MV-4-11 (cell line): ENCODE data around the gene MTIF3.

Experiments
- DNase-seq: peaks from one replicate; lab custom pipeline; 2025; lab: John Stamatoyannopoulos, UW

Gene MTIF3

DNA sequence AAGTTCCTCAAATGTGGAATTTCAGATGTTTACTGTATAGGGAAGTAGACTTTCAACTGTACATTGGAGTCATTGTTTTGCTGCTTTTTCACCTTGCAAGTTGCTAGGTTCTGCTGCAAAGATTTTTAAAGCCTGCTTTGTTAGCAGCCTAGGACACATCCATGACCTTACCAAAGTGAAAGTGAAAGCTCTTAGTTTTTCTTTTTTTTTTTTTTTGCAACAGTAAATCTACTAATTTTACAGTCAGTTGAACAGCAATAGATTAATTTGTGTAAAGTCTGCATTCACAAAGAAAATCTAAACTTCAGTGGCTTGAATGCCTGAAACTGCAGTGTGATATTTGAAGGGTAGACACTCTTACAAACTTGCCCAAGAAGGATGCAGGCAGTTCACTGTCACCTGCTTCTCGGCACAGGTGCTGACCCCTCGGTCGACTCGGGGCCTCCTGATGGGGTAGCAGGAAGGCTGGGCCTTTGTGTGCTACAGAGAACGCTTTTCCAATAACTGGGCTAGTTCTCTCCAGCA, 5.0 kb upstream of the MTIF3 start:
- DNase-seq, result no peak

GRCh38 chr13:27450921-27451471, 632 bp upstream of the MTIF3 start:
- DNase-seq, result peak; percentile 57

GRCh38 chr13:27449081-27449603, 1.2 kb downstream of the MTIF3 start:
- DNase-seq, result no peak

GRCh38 chr13:27448308-27448707, 2.1 kb downstream of the MTIF3 start:
- no peak for DNase-seq

DNA sequence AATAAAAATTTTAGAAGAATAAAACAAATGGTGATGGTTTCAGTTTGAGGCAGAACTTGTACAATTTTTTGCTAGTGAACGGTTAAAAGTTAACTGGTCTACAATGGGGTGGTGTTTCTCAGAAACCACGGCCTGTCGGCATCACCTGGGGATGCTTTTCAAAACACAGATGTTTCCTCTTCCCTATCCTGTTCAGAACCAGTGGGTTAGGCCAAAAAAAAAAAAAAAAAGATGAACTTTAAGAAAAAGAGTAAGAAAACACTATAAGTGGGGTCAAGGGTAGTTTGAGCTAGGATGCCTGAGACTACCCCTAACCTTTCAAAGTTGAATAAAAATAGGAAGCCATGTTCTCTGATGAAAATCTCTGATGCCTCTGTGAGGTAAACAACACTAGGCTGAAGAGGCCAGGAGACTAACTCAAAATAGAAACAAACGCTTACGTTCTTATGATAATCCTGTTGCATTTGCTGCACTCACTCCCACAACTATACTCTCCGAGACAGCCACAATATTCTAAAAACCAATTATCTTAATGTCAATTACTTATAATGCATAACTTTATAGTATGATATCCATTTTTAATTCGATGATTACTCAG, 3.3 kb downstream of the MTIF3 start:
- DNase-seq, result peak; percentile 2

GRCh38 chr13:27442797-27443196, 7.6 kb downstream of the MTIF3 start:
- DNase-seq, result no peak

GRCh38 chr13:27442071-27442647, 8.2 kb downstream of the MTIF3 start:
- DNase-seq, result no peak

GRCh38 chr13:27440408-27440807, 10.0 kb downstream of the MTIF3 start:
- DNase-seq, result no peak

DNA sequence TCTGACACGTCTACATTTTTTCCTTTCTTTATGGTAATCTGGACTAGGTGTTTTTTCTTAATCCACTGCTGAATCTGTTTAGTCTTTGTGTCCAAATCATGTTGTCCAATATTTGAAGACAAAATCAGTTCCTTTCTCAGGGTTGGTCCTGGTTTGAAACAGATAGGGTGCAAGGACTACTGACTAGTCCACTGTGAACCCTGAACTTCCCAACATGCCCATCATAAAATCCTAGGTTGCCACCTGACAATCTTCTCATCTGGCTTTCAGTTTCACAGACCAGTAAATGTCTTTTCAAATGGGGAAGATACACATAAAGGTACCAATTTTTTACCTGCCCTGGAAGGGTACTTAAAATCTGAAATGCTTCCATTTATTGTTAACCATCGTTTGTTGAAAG, 13.2 kb downstream of the MTIF3 start:
- no peak for DNase-seq

DNA sequence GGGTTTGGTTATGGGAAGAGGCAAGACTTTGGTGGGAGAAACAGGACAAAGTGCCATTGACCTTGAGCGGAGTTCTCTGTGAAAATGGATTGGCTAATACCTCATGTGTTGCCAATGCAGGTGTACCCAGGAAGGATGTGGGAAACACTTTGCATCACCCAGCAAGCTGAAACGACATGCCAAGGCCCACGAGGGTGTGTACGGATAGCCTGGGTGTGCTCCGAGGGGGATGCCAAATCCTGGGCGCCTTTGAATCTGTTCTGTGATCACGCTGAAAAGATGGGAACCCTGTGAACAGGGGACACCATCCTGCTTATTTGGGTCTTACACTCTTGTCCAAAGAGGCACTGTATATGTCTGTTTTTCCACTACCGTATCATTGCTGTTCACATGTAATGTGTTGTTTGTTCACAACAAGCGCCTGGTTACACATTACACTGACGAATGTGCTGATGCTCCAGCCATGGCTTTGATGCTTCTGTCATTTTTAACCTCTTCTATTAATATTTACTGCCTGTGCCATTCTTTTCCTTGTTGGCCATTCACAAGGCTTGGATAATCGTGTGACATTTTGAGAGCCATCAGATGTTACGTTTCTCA, 17.7 kb downstream of the MTIF3 start:
- no peak for DNase-seq

DNA sequence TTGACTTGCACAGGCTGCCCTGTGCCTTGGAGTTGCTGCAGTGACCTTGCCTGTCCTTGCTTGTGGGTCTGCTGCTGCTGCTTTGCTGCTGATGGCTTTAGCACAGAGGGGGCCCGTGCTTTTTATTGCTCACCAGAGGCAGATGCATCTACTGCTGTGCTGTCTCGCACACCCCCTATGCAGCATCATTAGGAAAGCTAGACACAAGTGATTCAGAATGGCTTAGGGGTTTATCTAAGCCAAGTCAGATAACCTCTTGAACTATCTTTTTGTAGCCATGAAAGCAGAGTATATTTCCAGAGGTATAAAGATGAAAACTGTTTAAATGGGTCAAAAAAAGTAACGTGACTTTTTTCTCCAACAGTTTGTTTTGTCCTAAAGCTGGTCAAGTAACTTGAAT, 18.2 kb downstream of the MTIF3 start:
- DNase-seq, result no peak

GRCh38 chr13:27428160-27428559, 22.2 kb downstream of the MTIF3 start:
- no peak for DNase-seq

- DNase-seq, result peak; percentile 11
Measured at GRCh38 chr13:27427641-27428040, 22.7 kb downstream of the MTIF3 start.

- peak; percentile 96 for DNase-seq
Measured at GRCh38 chr13:27425918-27426630, 24.3 kb downstream of the MTIF3 start.

GRCh38 chr13:27425158-27425917, 25.0 kb downstream of the MTIF3 start:
- DNase-seq, result no peak

DNA sequence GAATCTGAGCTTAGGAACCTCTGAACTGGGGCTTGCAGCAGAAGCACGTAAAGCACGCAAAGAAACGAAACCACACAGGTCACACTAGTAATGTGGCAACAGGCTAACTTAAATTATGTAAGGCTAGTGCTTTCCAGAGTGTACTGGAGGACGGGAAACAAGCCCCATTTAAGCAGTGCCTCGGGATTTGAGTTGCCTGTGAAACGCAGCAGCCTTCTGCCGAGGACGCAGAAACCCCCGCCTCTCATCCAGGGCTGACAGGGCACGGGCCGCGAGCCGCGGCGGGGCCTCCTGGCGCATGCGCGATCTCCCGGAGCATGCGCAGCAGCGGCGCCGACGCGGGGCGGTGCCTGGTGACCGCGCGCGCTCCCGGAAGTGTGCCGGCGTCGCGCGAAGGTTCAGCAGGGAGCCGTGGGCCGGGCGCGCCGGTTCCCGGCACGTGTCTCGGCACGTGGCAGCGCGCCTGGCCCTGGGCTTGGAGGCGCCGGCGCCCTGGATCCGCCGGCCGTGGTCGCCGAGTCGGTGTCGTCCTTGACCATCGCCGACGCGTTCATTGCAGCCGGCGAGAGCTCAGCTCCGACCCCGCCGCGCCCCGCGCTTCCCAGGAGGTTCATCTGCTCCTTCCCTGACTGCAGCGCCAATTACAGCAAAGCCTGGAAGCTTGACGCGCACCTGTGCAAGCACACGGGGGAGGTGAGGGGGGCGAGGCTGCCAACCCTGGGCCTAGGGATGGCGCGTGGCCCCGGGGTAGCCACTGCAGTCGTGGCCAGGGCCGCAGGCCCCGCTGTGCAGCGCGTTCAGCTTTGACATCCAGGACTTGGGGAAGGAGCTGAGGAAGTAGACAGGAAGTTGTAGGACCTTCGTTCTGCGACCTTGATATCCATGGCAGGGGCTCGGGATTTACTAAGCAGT, 25.9 kb downstream of the MTIF3 start, which contains the start of gene GTF3A:
GTF3A (plus strand) TSS at position 374 of the 912 bp plus-strand sequence.
- DNase-seq, result peak; percentile 81

GRCh38 chr13:27423333-27423732, 27.0 kb downstream of the MTIF3 start:
- no peak for DNase-seq

GRCh38 chr13:27421101-27421871, 29.1 kb downstream of the MTIF3 start:
- DNase-seq, result no peak

- peak; percentile 33 for DNase-seq
Measured at GRCh38 chr13:27419328-27419727, 31.0 kb downstream of the MTIF3 start.

DNA sequence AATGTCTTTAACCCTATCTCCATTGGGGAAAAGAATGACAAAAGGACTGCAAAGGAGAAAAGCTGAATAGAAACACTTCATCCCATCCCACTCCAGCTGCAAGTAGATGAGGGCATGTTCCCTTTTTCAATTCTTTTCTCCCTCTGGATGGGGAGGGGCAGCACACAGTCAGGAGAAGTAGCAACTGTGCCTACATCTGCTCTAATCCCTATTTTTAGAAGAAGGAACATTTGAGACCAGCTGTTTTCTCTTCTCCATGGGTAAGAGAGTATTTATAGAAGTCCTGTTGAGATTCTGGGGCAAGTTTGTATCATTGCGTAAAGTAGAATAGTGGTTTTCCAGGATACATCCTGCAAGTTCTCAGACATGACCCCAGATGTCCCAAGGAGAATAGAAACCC, 35.2 kb downstream of the MTIF3 start:
- DNase-seq, result peak; percentile 81
